Panc1 (cell line): Measurements from ENCODE around the gene NR5A1. TPM values are rescaled to one million over a fixed set of nuclear protein-coding genes. Genes with fewer than 3 reads are reported as not detected.

Experiments used
- ATAC-seq: fragments of 200-7000 bp; cut with Tn5 transposase; 2 replicates; pipeline ENCODE4 v1.9.1; 2020; ENCODE audit warnings: mild to moderate bottlenecking, moderate library complexity
- BruUV-seq: library from RNA; stranded (reverse); fragments of 400-500 nt; replicated peaks from 2 replicates; lab custom pipeline; 2021; lab: Mats Ljungman, UMichigan
- CTCF ChIA-PET: fragments of 300-600 bp; sonication (Branson Sonifier 250); formaldehyde crosslinking; loops from one replicate; lab custom pipeline; 2022; ENCODE audit warnings: antibody characterized with exemption; lab: Charles Lee
- POLR2A ChIA-PET: fragments of 300-600 bp; sonication (Branson Sonifier 250); formaldehyde crosslinking; loops from one replicate; lab custom pipeline; 2022; ENCODE audit warnings: antibody characterized with exemption; lab: Charles Lee
- DNase-seq: peaks from one replicate; pipeline ENCODE4 v3.0.0-alpha.2; 2010; ENCODE audit warnings: low read depth, low spot score
- H3K27ac ChIP-seq: 2 replicates; pipeline ENCODE4 v1.5.1; 2011; ENCODE audit warnings: mild to moderate bottlenecking, low read length, inconsistent platforms
- H3K27me3 ChIP-seq: fragments of 200-500 bp; sonication (Bioruptor generic); 2 replicates; pipeline ENCODE4 v1.6.0; 2014; ENCODE audit warnings: low read length, inconsistent platforms; ENCODE audit not compliant: control insufficient read depth, insufficient read depth
- H3K36me3 ChIP-seq: fragments of 200-500 bp; sonication (Bioruptor generic); 2 replicates; pipeline ENCODE4 v1.5.1; 2014; ENCODE audit warnings: inconsistent platforms, mild to moderate bottlenecking, low read length, moderate library complexity; ENCODE audit not compliant: control insufficient read depth, insufficient read depth
- H3K4me1 ChIP-seq: 2 replicates; pipeline ENCODE4 v1.5.1; 2011; ENCODE audit warnings: inconsistent platforms, mild to moderate bottlenecking, low read length, moderate library complexity; ENCODE audit not compliant: control insufficient read depth, insufficient read depth
- H3K4me3 ChIP-seq, 2 experiments: 2 replicates each; pipeline ENCODE4 v1.5.1; 2011 to 2012; ENCODE audit warnings: low read depth in 2 of 2, low read length in 2 of 2, mild to moderate bottlenecking in 2 of 2, inconsistent platforms in 1 of 2, moderate library complexity in 1 of 2
- H3K9me3 ChIP-seq: fragments of 200-500 bp; sonication (Bioruptor generic); 2 replicates; pipeline ENCODE4 v1.5.1; 2014; ENCODE audit warnings: low read depth, mild to moderate bottlenecking, inconsistent platforms, low read length, moderate library complexity; ENCODE audit not compliant: control insufficient read depth, insufficient read depth
- POLR2AphosphoS5 ChIP-seq: IDR thresholded peaks from 2 replicates; pipeline ENCODE4 v1.6.1; 2012; ENCODE audit warnings: mild to moderate bottlenecking, low read depth, low read length, moderate library complexity
- SIN3A ChIP-seq: IDR thresholded peaks from 2 replicates; pipeline ENCODE4 v1.6.1; 2012; ENCODE audit warnings: low read depth, mild to moderate bottlenecking, low read length, moderate library complexity, borderline replicate concordance; ENCODE audit not compliant: insufficient read depth
- TCF7L2 ChIP-seq: IDR thresholded peaks from 2 replicates; pipeline ENCODE4 v1.6.1; 2011; ENCODE audit warnings: mild to moderate bottlenecking, low read depth, low read length, inconsistent platforms
- in situ Hi-C: cut with HindIII; loops from 2 replicates; pipeline ENCODE4 v1.10.0; 2016; ENCODE audit warnings: low sequenced_read_pairs, low pct_unique_long_range_greater_than_20kb
- intact Hi-C: fragments of 100-400 bp; cut with micrococcal nuclease; formaldehyde crosslinking; loops from one replicate; pipeline ENCODE4 v1.10.0; 2022; ENCODE audit not compliant: unreplicated experiment
- total RNA-seq: library from RNA; stranded (reverse); gene quantifications from one replicate; pipeline ENCODE4 v1.2.1, GENCODE V29; 2021; ENCODE audit not compliant: unreplicated experiment
- TF ChIP-seq, protein P1 (sequence below), 2 experiments: IDR thresholded peaks; 2 replicates each; pipeline ENCODE4 v1.6.1; 2011 to 2012; ENCODE audit warnings: low read depth in 2 of 2, control low read depth in 1 of 2, low read length in 1 of 2, mild to moderate bottlenecking in 1 of 2, moderate library complexity in 1 of 2; ENCODE audit not compliant: insufficient read depth in 1 of 2
- TF ChIP-seq, protein P2 (sequence below): fragments of 450-650 bp; IDR thresholded peaks from 2 replicates; pipeline ENCODE4 v1.5.1; 2017; ENCODE audit warnings: mild to moderate bottlenecking

The NR5A1 gene
- total RNA-seq, 1 experiment from 2014 or later, result 2.5 TPM

DNA sequence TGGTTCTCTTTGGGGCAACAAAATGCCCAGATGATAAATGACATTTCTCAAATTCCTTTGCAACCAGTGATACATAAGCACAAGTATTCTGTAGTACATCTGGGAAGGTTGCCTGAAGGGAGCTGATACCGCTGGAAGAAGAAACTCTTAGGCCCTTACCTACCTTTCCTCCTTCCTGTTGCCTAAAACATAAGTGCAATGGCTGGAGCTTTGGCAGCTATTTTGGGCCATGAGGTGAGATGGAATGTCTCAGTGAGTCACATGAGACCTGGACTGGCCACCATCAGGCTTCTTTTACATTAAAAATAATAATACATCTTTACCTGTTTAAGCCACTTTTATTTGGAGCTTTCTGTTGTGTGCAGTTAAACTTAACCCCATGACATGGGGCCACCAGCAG is 68.1 kb downstream of the NR5A1 start:
- no peaks in the 10 kb centered on the region for H3K27me3 ChIP-seq
- in situ Hi-C loops, result no loop called here
- ChIA-PET CTCF (no interaction called here), POLR2A (no interaction called here)
- no peaks in the 10 kb centered on the region for H3K36me3 ChIP-seq
- no peaks in the 10 kb centered on the region for H3K9me3 ChIP-seq
- ATAC-seq (no peak), DNase-seq (no peak)
- H3K4me3 ChIP-seq, result no peak overlapping the region
- no TSS peak for BruUV-seq
- TF ChIP-seq, protein P1, sequence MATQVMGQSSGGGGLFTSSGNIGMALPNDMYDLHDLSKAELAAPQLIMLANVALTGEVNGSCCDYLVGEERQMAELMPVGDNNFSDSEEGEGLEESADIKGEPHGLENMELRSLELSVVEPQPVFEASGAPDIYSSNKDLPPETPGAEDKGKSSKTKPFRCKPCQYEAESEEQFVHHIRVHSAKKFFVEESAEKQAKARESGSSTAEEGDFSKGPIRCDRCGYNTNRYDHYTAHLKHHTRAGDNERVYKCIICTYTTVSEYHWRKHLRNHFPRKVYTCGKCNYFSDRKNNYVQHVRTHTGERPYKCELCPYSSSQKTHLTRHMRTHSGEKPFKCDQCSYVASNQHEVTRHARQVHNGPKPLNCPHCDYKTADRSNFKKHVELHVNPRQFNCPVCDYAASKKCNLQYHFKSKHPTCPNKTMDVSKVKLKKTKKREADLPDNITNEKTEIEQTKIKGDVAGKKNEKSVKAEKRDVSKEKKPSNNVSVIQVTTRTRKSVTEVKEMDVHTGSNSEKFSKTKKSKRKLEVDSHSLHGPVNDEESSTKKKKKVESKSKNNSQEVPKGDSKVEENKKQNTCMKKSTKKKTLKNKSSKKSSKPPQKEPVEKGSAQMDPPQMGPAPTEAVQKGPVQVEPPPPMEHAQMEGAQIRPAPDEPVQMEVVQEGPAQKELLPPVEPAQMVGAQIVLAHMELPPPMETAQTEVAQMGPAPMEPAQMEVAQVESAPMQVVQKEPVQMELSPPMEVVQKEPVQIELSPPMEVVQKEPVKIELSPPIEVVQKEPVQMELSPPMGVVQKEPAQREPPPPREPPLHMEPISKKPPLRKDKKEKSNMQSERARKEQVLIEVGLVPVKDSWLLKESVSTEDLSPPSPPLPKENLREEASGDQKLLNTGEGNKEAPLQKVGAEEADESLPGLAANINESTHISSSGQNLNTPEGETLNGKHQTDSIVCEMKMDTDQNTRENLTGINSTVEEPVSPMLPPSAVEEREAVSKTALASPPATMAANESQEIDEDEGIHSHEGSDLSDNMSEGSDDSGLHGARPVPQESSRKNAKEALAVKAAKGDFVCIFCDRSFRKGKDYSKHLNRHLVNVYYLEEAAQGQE (IDR thresholded peaks at IDR 0.05; ENCODE audit: insufficient read depth in 1 of 2, low read depth in 2 of 2, low read length in 1 of 2), result no peak
- no peak for TF ChIP-seq TCF7L2
- TF ChIP-seq POLR2AphosphoS5, result no peak
- TF ChIP-seq, protein P2, sequence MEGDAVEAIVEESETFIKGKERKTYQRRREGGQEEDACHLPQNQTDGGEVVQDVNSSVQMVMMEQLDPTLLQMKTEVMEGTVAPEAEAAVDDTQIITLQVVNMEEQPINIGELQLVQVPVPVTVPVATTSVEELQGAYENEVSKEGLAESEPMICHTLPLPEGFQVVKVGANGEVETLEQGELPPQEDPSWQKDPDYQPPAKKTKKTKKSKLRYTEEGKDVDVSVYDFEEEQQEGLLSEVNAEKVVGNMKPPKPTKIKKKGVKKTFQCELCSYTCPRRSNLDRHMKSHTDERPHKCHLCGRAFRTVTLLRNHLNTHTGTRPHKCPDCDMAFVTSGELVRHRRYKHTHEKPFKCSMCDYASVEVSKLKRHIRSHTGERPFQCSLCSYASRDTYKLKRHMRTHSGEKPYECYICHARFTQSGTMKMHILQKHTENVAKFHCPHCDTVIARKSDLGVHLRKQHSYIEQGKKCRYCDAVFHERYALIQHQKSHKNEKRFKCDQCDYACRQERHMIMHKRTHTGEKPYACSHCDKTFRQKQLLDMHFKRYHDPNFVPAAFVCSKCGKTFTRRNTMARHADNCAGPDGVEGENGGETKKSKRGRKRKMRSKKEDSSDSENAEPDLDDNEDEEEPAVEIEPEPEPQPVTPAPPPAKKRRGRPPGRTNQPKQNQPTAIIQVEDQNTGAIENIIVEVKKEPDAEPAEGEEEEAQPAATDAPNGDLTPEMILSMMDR, result no peak
- no peak for TF ChIP-seq SIN3A
- intact Hi-C loops, result no loop called here
- H3K27ac ChIP-seq, result no peak overlapping the region
- H3K4me1 ChIP-seq, result no peaks in the 10 kb centered on the region

GRCh38 chr9:124438091-124438490 is 69.1 kb downstream of the NR5A1 start:
- DNase-seq (no peak), ATAC-seq (no peak)
- no peak overlapping the region for H3K27ac ChIP-seq
- TF ChIP-seq TCF7L2, result no peak
- TF ChIP-seq, protein P2, result no peak
- TF ChIP-seq POLR2AphosphoS5, result no peak
- TF ChIP-seq, protein P1 (IDR thresholded peaks at IDR 0.05; ENCODE audit: insufficient read depth in 1 of 2, low read depth in 2 of 2, low read length in 1 of 2), result no peak
- TF ChIP-seq SIN3A, result no peak
- ChIA-PET POLR2A (no interaction called here), CTCF (no interaction called here)
- no peaks in the 10 kb centered on the region for H3K9me3 ChIP-seq
- H3K36me3 ChIP-seq, result no peaks in the 10 kb centered on the region
- H3K4me1 ChIP-seq, result no peaks in the 10 kb centered on the region
- in situ Hi-C loops (no loop called here), intact Hi-C loops (no loop called here)
- no peak overlapping the region for H3K4me3 ChIP-seq
- BruUV-seq, result no TSS peak
- no peaks in the 10 kb centered on the region for H3K27me3 ChIP-seq
